GM12878 (cell line): ENCODE results near the gene COMMD3. TPM values are rescaled to one million over a fixed set of nuclear protein-coding genes. Genes with fewer than 3 reads are reported as not detected.

Experiments
- ATAC-seq: fragments of 200-7000 bp; cut with Tn5 transposase; 3 replicates; pipeline ENCODE4 v1.9.1; 2020; ENCODE audit warnings: mild to moderate bottlenecking, moderate library complexity
- BruUV-seq: library from RNA; stranded (reverse); fragments of 400-500 nt; replicated peaks from 2 replicates; lab custom pipeline; 2021; lab: Mats Ljungman, UMichigan
- CTCF ChIA-PET: fragments of 300-600 bp; sonication (Branson Sonifier 250); formaldehyde crosslinking; extraction: SDS; loops from one replicate; lab custom pipeline; 2021; ENCODE audit warnings: inconsistent platforms; lab: Yijun Ruan, JAX
- POLR2A ChIA-PET: fragments of 350-600 bp; formaldehyde crosslinking; extraction: SDS; loops from one replicate; lab custom pipeline; 2021; ENCODE audit warnings: inconsistent platforms; lab: Charles Lee
- RAD21 ChIA-PET: fragments of 300-600 bp; sonication (Branson Sonifier 250); formaldehyde crosslinking; loops from one replicate; lab custom pipeline; 2023; ENCODE audit warnings: antibody characterized with exemption; ENCODE audit not compliant: unreplicated experiment; lab: Charles Lee
- SMC1A ChIA-PET: fragments of 300-600 bp; sonication (Branson Sonifier 250); formaldehyde crosslinking; loops from one replicate; lab custom pipeline; 2023; ENCODE audit not compliant: unreplicated experiment, uncharacterized antibody; lab: Charles Lee
- DNase-seq: peaks from one replicate; pipeline ENCODE4 v3.0.0-alpha.2; 2011; ENCODE audit warnings: low read depth, low spot score
- FAIRE-seq: peaks from 3 replicates; lab custom pipeline; 2011; peaks lifted over from hg19 to GRCh38; lab: Jason Lieb, UNC
- H2AFZ ChIP-seq: 2 replicates; pipeline ENCODE4 v1.6.0; 2011; ENCODE audit warnings: low read depth, low read length, control low read depth; ENCODE audit not compliant: control insufficient read depth
- H3K27ac ChIP-seq: 2 replicates; pipeline ENCODE4 v1.5.1; 2011; ENCODE audit warnings: control low read depth; ENCODE audit not compliant: control insufficient read depth, insufficient read depth
- H3K27me3 ChIP-seq, 2 experiments: replicated peaks in 1 of 2; 2 replicates each; pipeline versions ENCODE4 v1.6.0 to v1.6.1; 2011; ENCODE audit warnings: low read length in 1 of 2; ENCODE audit not compliant: control insufficient read depth in 2 of 2, insufficient read depth in 2 of 2
- H3K36me3 ChIP-seq, 2 experiments: 2 replicates each; pipeline ENCODE4 v1.5.1; 2011; ENCODE audit warnings: low read length in 1 of 2; ENCODE audit not compliant: control insufficient read depth in 2 of 2, insufficient read depth in 2 of 2
- H3K4me1 ChIP-seq: 2 replicates; pipeline ENCODE4 v1.6.1; 2011; ENCODE audit warnings: mild to moderate bottlenecking, low read length, moderate library complexity, mixed read lengths; ENCODE audit not compliant: control insufficient read depth, insufficient read depth
- H3K4me2 ChIP-seq: 2 replicates; pipeline ENCODE4 v1.6.0; 2011; ENCODE audit warnings: control low read depth; ENCODE audit not compliant: control insufficient read depth, insufficient read depth
- H3K4me3 ChIP-seq: fragments of 200-600 bp; sonication (generic); 2 replicates; pipeline ENCODE4 v1.5.1; 2016
- H3K79me2 ChIP-seq: 2 replicates; pipeline ENCODE4 v1.6.0; 2011; ENCODE audit warnings: low read length; ENCODE audit not compliant: control insufficient read depth, insufficient read depth
- H3K9ac ChIP-seq: 2 replicates; pipeline ENCODE4 v1.8.0; 2011; ENCODE audit warnings: low read length, control low read depth, mixed read lengths; ENCODE audit not compliant: control insufficient read depth, insufficient read depth
- H3K9me3 ChIP-seq: replicated peaks from 3 replicates; pipeline ENCODE4 v1.5.1; 2011; ENCODE audit warnings: mild to moderate bottlenecking, low read length; ENCODE audit not compliant: control insufficient read depth, insufficient read depth
- H4K20me1 ChIP-seq: 2 replicates; pipeline ENCODE4 v1.6.0; 2011; ENCODE audit not compliant: control insufficient read depth, insufficient read depth
- BCL11A ChIP-seq: IDR thresholded peaks from 2 replicates; pipeline ENCODE4 v1.6.1; 2011; ENCODE audit warnings: low read depth, low read length
- BHLHE40 ChIP-seq, 2 experiments: fragments of 450-650 bp in 1 of 2; IDR thresholded peaks; 2 replicates each; pipeline ENCODE4 v1.6.1; 2011 to 2017; ENCODE audit warnings: low read depth in 2 of 2, borderline replicate concordance in 1 of 2, improper control_type of control experiment in 1 of 2, low read length in 1 of 2, mild to moderate bottlenecking in 1 of 2
- BMI1 ChIP-seq: fragments of 450-650 bp; IDR thresholded peaks from 2 replicates; pipeline ENCODE4 v1.6.1; 2016; ENCODE audit warnings: mild to moderate bottlenecking, moderate library complexity, borderline replicate concordance
- EGR1 ChIP-seq, 2 experiments: IDR thresholded peaks; 1 replicate in 1 of 2; 2 replicates in 1 of 2; pipeline ENCODE4 v1.6.1; 2011 to 2012; ENCODE audit warnings: low read depth in 2 of 2, low read length in 2 of 2, borderline replicate concordance in 1 of 2, mild to moderate bottlenecking in 1 of 2, moderate library complexity in 1 of 2
- ESRRA ChIP-seq: IDR thresholded peaks from 2 replicates; pipeline ENCODE4 v1.6.1; 2012; ENCODE audit warnings: mild to moderate bottlenecking, low read length, improper control_type of control experiment
- HDAC2 ChIP-seq: fragments of 200-600 bp; sonication (generic); IDR thresholded peaks from 2 replicates; pipeline ENCODE4 v1.6.1; 2017
- HDAC6 ChIP-seq: fragments of 200-600 bp; sonication (generic); IDR thresholded peaks from one replicate; pipeline ENCODE4 v1.8.0; 2017; ENCODE audit warnings: antibody characterized with exemption; ENCODE audit not compliant: unreplicated experiment
- HDGF ChIP-seq: fragments of 450-650 bp; IDR thresholded peaks from 2 replicates; pipeline ENCODE4 v1.6.1; 2016; ENCODE audit warnings: antibody characterized with exemption
- IKZF1 ChIP-seq: fragments of 450-650 bp; conservative IDR thresholded peaks from 2 replicates; pipeline ENCODE4 v1.6.1; 2017; ENCODE audit warnings: antibody characterized with exemption, mild to moderate bottlenecking
- MYC ChIP-seq: IDR thresholded peaks from 2 replicates; pipeline ENCODE4 v1.6.1; 2011; ENCODE audit warnings: mild to moderate bottlenecking, low read length, moderate library complexity, inconsistent platforms; ENCODE audit not compliant: insufficient read depth, insufficient replicate concordance, insufficient read length, severe bottlenecking
- PAX8 ChIP-seq: fragments of 450-650 bp; IDR thresholded peaks from 2 replicates; pipeline ENCODE4 v1.6.1; 2017; ENCODE audit warnings: mild to moderate bottlenecking, moderate library complexity
- RFX5 ChIP-seq: IDR thresholded peaks from 2 replicates; pipeline ENCODE4 v1.6.1; 2011; ENCODE audit warnings: low read depth, low read length, improper control_type of control experiment
- SIN3A ChIP-seq: IDR thresholded peaks from 2 replicates; pipeline ENCODE4 v1.6.1; 2012; ENCODE audit warnings: low read depth, low read length, improper control_type of control experiment
- TAF1 ChIP-seq: IDR thresholded peaks from 2 replicates; pipeline ENCODE4 v1.6.1; 2011; ENCODE audit warnings: mild to moderate bottlenecking, low read depth, low read length, borderline replicate concordance
- TARDBP ChIP-seq: IDR thresholded peaks from 2 replicates; pipeline ENCODE4 v1.6.1; 2016; ENCODE audit warnings: borderline replicate concordance
- TBL1XR1 ChIP-seq: IDR thresholded peaks from 2 replicates; pipeline ENCODE4 v1.6.1; 2012; ENCODE audit warnings: low read depth, low read length, improper control_type of control experiment
- TCF3 ChIP-seq: IDR thresholded peaks from 2 replicates; pipeline ENCODE4 v1.6.1; 2012; ENCODE audit warnings: low read depth, mild to moderate bottlenecking, low read length, borderline replicate concordance; ENCODE audit not compliant: insufficient read depth
- WRNIP1 ChIP-seq: IDR thresholded peaks from 2 replicates; pipeline ENCODE4 v1.6.1; 2011; ENCODE audit warnings: low read depth, low read length, improper control_type of control experiment, borderline replicate concordance
- ZNF24 ChIP-seq: fragments of 450-650 bp; IDR thresholded peaks from 2 replicates; pipeline ENCODE4 v1.6.1; 2017; ENCODE audit warnings: antibody characterized with exemption, mild to moderate bottlenecking
- WGBS: methylation state at CpG from one replicate; pipeline ENCODE4 v1.1.6; 2016; ENCODE audit warnings: low lambda C conversion rate; ENCODE audit not compliant: insufficient replicate concordance, insufficient coverage; ENCODE audit errors: missing lambda C conversion rate; 5-methylcytosine and 5-hydroxymethylcytosine counted together
- in situ Hi-C: fragments of 300-500 bp; cut with MboI; formaldehyde crosslinking; loops from 9 replicates; pipeline ENCODE4 v1.14.3; 2018; ENCODE audit warnings: mixed read lengths
- intact Hi-C: fragments of 100-400 bp; cut with micrococcal nuclease; formaldehyde crosslinking; loops from one replicate; pipeline ENCODE4 v1.14.2; 2022; ENCODE audit not compliant: unreplicated experiment
- polyA plus RNA-seq, 11 experiments: library from polyadenylated mRNA; depleted of rRNA in 4 of 11; unstranded in 6 of 11; stranded (reverse) in 5 of 11; fragments of >200 nt; fragmentation: Nextera tagmentation in 4 of 11; fragmentation: Illumina TruSeq in 1 of 11; extraction: Ambion mirVana in 4 of 11; extraction: Trizol in 1 of 11; gene quantifications; 1 replicate in 1 of 11; 2 replicates in 10 of 11; pipeline versions ENCODE4 v1.2.1 to v1.2.3, GENCODE V29; 2011 to 2016; ENCODE audit warnings: inconsistent platforms in 2 of 11, missing spikeins in 2 of 11, low read depth in 1 of 11
- total RNA-seq, 4 experiments: library from RNA; depleted of rRNA in 3 of 4; stranded (reverse); fragments of >200 nt in 3 of 4; fragmentation: Illumina TruSeq in 1 of 4; extraction: Trizol in 1 of 4; gene quantifications; 2 replicates each; pipeline versions ENCODE4 v1.2.1 to v1.2.3, GENCODE V29; 2013 to 2021
- TF ChIP-seq, protein P1 (sequence below): fragments of 450-650 bp; IDR thresholded peaks from 2 replicates; pipeline ENCODE4 v1.6.1; 2017; ENCODE audit warnings: borderline replicate concordance

COMMD3 gene
- total and polyA plus RNA-seq, 10 of the 15 experiments (the other 5 are each of a cell fraction or from before 2014, with no cell fraction given), result 64.5 to 248 (median 84.4) TPM

DNA sequence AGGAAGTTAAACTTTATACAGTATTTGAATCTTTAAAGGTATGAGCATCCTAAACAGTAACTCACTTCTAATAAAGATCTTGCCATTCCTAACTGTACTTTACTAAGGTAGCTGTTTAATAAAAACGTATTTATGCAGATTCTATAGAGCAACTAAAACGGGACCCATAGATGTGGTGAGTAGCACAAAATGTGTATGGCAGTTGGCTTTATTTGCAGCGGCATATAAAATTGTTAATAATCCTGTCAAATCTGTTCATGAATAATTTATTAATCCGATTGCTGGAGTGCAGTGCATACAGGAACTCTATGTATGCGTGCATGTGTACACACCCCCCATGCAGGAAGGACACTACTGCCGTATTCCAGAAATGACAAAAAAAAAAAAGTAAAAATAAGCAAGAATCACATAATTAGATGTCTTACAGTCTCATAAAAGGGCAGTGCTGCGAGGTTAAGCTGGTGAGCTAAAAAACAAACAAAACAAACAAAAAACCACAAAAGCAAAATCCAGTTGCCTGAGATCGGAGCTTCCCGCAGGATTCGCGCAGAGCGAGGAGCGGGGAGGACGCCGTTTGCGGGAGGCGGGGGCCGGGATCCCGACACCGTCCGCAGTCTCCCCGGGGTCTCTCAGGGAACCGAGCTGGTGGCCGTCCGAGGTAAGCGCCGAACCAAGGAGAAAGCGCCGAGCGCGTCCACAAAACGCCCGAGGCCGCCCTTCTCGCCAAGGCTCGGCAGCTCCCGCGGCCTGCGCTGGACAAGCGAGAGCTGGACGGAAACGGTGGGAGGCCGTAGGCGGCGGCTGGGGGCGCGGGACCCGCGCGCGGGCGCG, 518 bp upstream of the COMMD3 start:
- in situ Hi-C loops, result loop anchor here (5.0 kb wide), 2 partner anchors 308 to 788 kb away; partner anchors contain the start of gene SKIDA1
- Histone ChIP-seq H4K20me1 (no peaks in the 10 kb centered on the region), H3K4me2 (peak overlapping the region; percentile 84), H3K9ac (peak overlapping the region; percentile 83), H3K79me2 (peaks cover 15% of the 10 kb centered on the region), H2AFZ (peak overlapping the region; percentile 90), H3K4me1 (peaks cover 18% of the 10 kb centered on the region), H3K9me3 (no peaks in the 10 kb centered on the region), H3K27me3 (no peaks in the 10 kb centered on the region), H3K27ac (peak overlapping the region; percentile 75), H3K4me3 (peak overlapping the region; percentile 95), H3K36me3 (no peaks in the 10 kb centered on the region; a peak in 1 of 4 replicates)
- peak; percentile 15 for ATAC-seq
- SMC1A ChIA-PET, result interaction anchor here (0.6 to 2.7 kb wide), 16 partner anchors 24 to 673 kb away, joined by 3 to 9 read pairs (median 4); partner anchors contain the start of gene DNAJC1
- peak; percentile 54 for FAIRE-seq
- DNase-seq, result no peak
- no TSS peak for BruUV-seq
- RAD21 ChIA-PET, result interaction anchor here (0.6 to 2.7 kb wide), 8 partner anchors 9 to 362 kb away, joined by 3 to 16 read pairs (median 6); no protein-coding TSS in a partner anchor
- 2% methylated on average over 40 of the region's 53 CpGs for WGBS
- CTCF ChIA-PET, result interaction anchor here (0.5 to 1.5 kb wide), 7 partner anchors 51 to 403 kb away, joined by 3 to 5 read pairs (median 3); partner anchors contain the start of gene DNAJC1
- POLR2A ChIA-PET, result interaction anchor here (0.7 to 2.7 kb wide), 8 partner anchors 9 to 783 kb away, joined by 3 to 15 read pairs (median 6); partner anchors contain the start of gene DNAJC1
- intact Hi-C loops, result loop anchor here (2.0 to 10.0 kb wide), 6 partner anchors 63 to 821 kb away; partner anchors contain the start of gene PIP4K2A
- TF ChIP-seq MYC (no peak), TAF1 (no peak), ZNF24 (no peak), BCL11A (0 out of 2 replicates have a peak, but pooled peaks have one; percentile 18), WRNIP1 (no peak), RFX5 (0 out of 2 replicates have a peak, but pooled peaks have one; percentile 5), PAX8 (peak; percentile 39; the same call in 1 of the 2 replicates), TCF3 (no peak), TARDBP (no peak), IKZF1 (no peak), HDAC2 (no peak), BHLHE40 (IDR thresholded peaks at IDR 0.05; ENCODE audit: borderline replicate concordance in 1 of 2, low read depth in 2 of 2, low read length in 1 of 2) (no peak), EGR1 (IDR thresholded peaks at IDR 0.05; ENCODE audit: borderline replicate concordance in 1 of 2, low read depth in 2 of 2, low read length in 2 of 2) (peak in 1 of 2 experiments; percentile 83; a peak in 2 of 3 replicates), BMI1 (peak; percentile 76; the same call in 1 of the 2 replicates), TBL1XR1 (no peak), HDGF (no peak), ESRRA (no peak; the same call in 1 of the 2 replicates), SIN3A (no peak), HDAC6 (no peak)
- TF ChIP-seq, protein P1, sequence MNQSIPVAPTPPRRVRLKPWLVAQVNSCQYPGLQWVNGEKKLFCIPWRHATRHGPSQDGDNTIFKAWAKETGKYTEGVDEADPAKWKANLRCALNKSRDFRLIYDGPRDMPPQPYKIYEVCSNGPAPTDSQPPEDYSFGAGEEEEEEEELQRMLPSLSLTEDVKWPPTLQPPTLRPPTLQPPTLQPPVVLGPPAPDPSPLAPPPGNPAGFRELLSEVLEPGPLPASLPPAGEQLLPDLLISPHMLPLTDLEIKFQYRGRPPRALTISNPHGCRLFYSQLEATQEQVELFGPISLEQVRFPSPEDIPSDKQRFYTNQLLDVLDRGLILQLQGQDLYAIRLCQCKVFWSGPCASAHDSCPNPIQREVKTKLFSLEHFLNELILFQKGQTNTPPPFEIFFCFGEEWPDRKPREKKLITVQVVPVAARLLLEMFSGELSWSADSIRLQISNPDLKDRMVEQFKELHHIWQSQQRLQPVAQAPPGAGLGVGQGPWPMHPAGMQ, result no peak
